Neural progenitor cell (in vitro differentiated cells): ENCODE results near the gene CD81. TPM values are rescaled to one million over a fixed set of nuclear protein-coding genes. Genes with fewer than 3 reads are reported as not detected.

Source experiments
- DNase-seq: peaks from one replicate; pipeline ENCODE4 v3.0.0-alpha.2; 2016; ENCODE audit warnings: low spot score
- H2AFZ ChIP-seq: fragments of 200-600 bp; sonication (generic); replicated peaks from 2 replicates; pipeline ENCODE4 v1.6.1; 2016; ENCODE audit warnings: antibody characterized with exemption
- H3F3A ChIP-seq: fragments of 200-600 bp; sonication (generic); 2 replicates; pipeline ENCODE4 v1.6.1; 2016; ENCODE audit warnings: antibody characterized with exemption, low read depth
- H3K27ac ChIP-seq: fragments of 200-600 bp; sonication (generic); 2 replicates; pipeline ENCODE4 v1.5.1; 2016; ENCODE audit warnings: mild to moderate bottlenecking
- H3K27me3 ChIP-seq: fragments of 200-600 bp; sonication (generic); 2 replicates; pipeline ENCODE4 v1.6.1; 2016; ENCODE audit warnings: mild to moderate bottlenecking, moderate library complexity
- H3K36me3 ChIP-seq: fragments of 200-600 bp; sonication (generic); 2 replicates; pipeline ENCODE4 v1.5.1; 2016
- H3K4me1 ChIP-seq: fragments of 200-600 bp; sonication (generic); 2 replicates; pipeline ENCODE4 v1.6.1; 2016; ENCODE audit warnings: mixed run types
- H3K4me2 ChIP-seq: fragments of 200-600 bp; sonication (generic); 2 replicates; pipeline ENCODE4 v1.6.1; 2016
- H3K4me3 ChIP-seq: fragments of 200-600 bp; sonication (generic); 2 replicates; pipeline ENCODE4 v1.5.1; 2016
- H3K79me2 ChIP-seq: fragments of 200-600 bp; sonication (generic); 2 replicates; pipeline ENCODE4 v1.6.1; 2016; ENCODE audit warnings: low read depth
- H3K9ac ChIP-seq: fragments of 200-600 bp; sonication (generic); 2 replicates; pipeline ENCODE4 v1.6.1; 2016
- H3K9me3 ChIP-seq: fragments of 200-600 bp; sonication (generic); 2 replicates; pipeline ENCODE4 v1.5.1; 2016; ENCODE audit warnings: low read depth
- H4K20me1 ChIP-seq: fragments of 200-600 bp; sonication (generic); 2 replicates; pipeline ENCODE4 v1.6.1; 2016; ENCODE audit warnings: low read depth
- H3K27ac Mint-ChIP-seq: 3 replicates; pipeline ENCODE4 v1.8.0; 2021; ENCODE audit warnings: mixed read lengths
- H3K27me3 Mint-ChIP-seq: 2 replicates; pipeline ENCODE4 v1.8.0; 2022; ENCODE audit warnings: low read depth, mild to moderate bottlenecking, inconsistent platforms, moderate library complexity, mixed read lengths; ENCODE audit not compliant: insufficient read depth
- H3K36me3 Mint-ChIP-seq: 3 replicates; pipeline ENCODE4 v1.8.0; 2021; ENCODE audit warnings: mixed read lengths
- H3K4me1 Mint-ChIP-seq: 3 replicates; pipeline ENCODE4 v1.8.0; 2021; ENCODE audit warnings: mixed read lengths
- H3K4me3 Mint-ChIP-seq: 3 replicates; pipeline ENCODE4 v1.8.0; 2021; ENCODE audit warnings: mild to moderate bottlenecking, moderate library complexity, mixed read lengths
- H3K9me3 Mint-ChIP-seq: 3 replicates; pipeline ENCODE4 v1.8.0; 2020; ENCODE audit warnings: mixed read lengths
- CTCF ChIP-seq: fragments of 200-600 bp; sonication (generic); IDR thresholded peaks from 2 replicates; pipeline ENCODE4 v1.5.1; 2017; ENCODE audit warnings: antibody characterized with exemption, mild to moderate bottlenecking
- EZH2 ChIP-seq: fragments of 200-600 bp; sonication (generic); IDR thresholded peaks from 2 replicates; pipeline ENCODE4 v1.6.1; 2017; ENCODE audit warnings: antibody characterized with exemption, mild to moderate bottlenecking, moderate library complexity
- EZH2phosphoT487 ChIP-seq: fragments of 200-600 bp; sonication (generic); IDR thresholded peaks from 2 replicates; pipeline ENCODE4 v1.6.1; 2017; ENCODE audit warnings: antibody characterized with exemption
- total RNA-seq: library from RNA; depleted of rRNA; stranded (reverse); fragments of >200 nt; gene quantifications from 2 replicates; pipeline ENCODE4 v1.2.3, GENCODE V29; 2015; ENCODE audit warnings: low replicate concordance

CD81 gene
- total RNA-seq, 1 donor from 2014 or later, result 87.6 TPM

DNA sequence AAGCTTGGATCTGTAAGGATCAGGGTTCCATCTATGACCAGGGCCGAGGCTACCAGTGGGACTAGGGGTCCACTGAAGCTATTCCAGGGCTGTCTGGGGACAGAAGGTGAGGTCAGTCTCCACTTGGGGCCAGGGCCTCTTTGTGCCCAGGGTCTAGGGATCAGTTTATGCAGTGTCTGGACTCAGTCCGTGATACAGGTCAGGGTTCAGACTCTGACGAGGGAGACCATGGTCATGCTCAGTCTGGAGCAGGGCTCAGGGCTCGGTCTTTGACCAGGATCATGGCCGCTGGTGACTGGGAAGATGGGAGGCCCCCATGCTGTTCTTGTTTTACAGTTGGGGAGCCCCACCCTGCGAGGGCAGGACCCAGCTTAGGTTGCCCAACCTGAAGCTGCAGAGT is 35.2 kb downstream of the CD81 start:
- no peak overlapping the region for H3K27ac Mint-ChIP-seq

GRCh38 chr11:2413742-2414579 is 36.9 kb downstream of the CD81 start:
- DNase-seq, result no peak
- H3K9ac ChIP-seq, result no peak overlapping the region
- Mint-ChIP-seq H3K9me3 (no peaks in the 10 kb centered on the region), H3K27ac (no peak overlapping the region), H3K4me1 (no peaks in the 10 kb centered on the region), H3K27me3 (peaks cover 5% of the 10 kb centered on the region), H3K4me3 (no peak overlapping the region), H3K36me3 (no peaks in the 10 kb centered on the region)
- H3K79me2 ChIP-seq, result no peaks in the 10 kb centered on the region
- H3K9me3 ChIP-seq, result no peaks in the 10 kb centered on the region
- no peaks in the 10 kb centered on the region for H3K36me3 ChIP-seq
- H3K27me3 ChIP-seq, result no peaks in the 10 kb centered on the region
- no peaks in the 10 kb centered on the region for H3K4me1 ChIP-seq
- H3K27ac ChIP-seq, result no peak overlapping the region
- TF ChIP-seq CTCF, result no peak
- no peak for TF ChIP-seq EZH2phosphoT487
- no peak for TF ChIP-seq EZH2
- no peaks in the 10 kb centered on the region for H4K20me1 ChIP-seq
- H2AFZ ChIP-seq, result no peak overlapping the region
- H3F3A ChIP-seq, result no peaks in the 10 kb centered on the region
- H3K4me2 ChIP-seq, result no peak overlapping the region
- no peak overlapping the region for H3K4me3 ChIP-seq

More for the DNA sequence above, 35.2 kb downstream of the CD81 start:
- DNase-seq, result no peak
- H3K27me3 Mint-ChIP-seq, result peaks cover 5% of the 10 kb centered on the region
- H3K4me2 ChIP-seq, result no peak overlapping the region
- H3K4me1 ChIP-seq, result no peaks in the 10 kb centered on the region
- H3K36me3 ChIP-seq, result no peaks in the 10 kb centered on the region
- no peaks in the 10 kb centered on the region for H3F3A ChIP-seq
- no peak overlapping the region for H2AFZ ChIP-seq
- TF ChIP-seq CTCF, result no peak
- no peak for TF ChIP-seq EZH2
- TF ChIP-seq EZH2phosphoT487, result no peak
- no peaks in the 10 kb centered on the region for H3K36me3 Mint-ChIP-seq
- peak overlapping the region; percentile 20 for H3K9ac ChIP-seq
- no peaks in the 10 kb centered on the region for H3K79me2 ChIP-seq
- no peaks in the 10 kb centered on the region for H3K9me3 ChIP-seq
- H3K4me1 Mint-ChIP-seq, result no peaks in the 10 kb centered on the region
- H3K4me3 Mint-ChIP-seq, result no peak overlapping the region
- no peaks in the 10 kb centered on the region for H3K9me3 Mint-ChIP-seq
- H3K27ac ChIP-seq, result no peak overlapping the region
- H3K4me3 ChIP-seq, result no peak overlapping the region
- H3K27me3 ChIP-seq, result no peaks in the 10 kb centered on the region
- H4K20me1 ChIP-seq, result no peaks in the 10 kb centered on the region

DNA sequence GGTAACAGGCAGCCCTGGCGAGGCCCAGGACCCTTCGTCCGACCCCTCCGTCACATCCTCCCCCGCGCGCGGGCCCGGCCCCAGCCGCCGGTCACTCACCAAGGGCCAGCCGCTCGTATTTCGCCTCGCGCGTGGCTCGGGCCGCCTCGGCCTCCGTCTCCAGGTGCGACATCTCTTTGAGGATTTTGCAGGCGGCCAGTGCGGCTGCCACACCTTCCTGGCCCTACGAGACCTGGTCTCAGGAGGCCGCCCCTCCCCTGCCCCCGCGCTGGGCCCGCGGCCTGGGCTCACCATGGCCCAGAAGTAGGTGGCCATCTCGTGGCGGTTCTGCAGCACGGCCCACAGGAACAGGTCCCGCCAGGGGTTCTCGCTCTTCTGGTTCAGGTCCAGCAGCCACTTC is 37.5 kb downstream of the CD81 start:
- Histone ChIP-seq H3F3A (no peaks in the 10 kb centered on the region), H2AFZ (no peak overlapping the region), H3K36me3 (no peaks in the 10 kb centered on the region), H3K9ac (no peak overlapping the region), H3K4me2 (no peak overlapping the region), H3K4me3 (no peak overlapping the region), H3K79me2 (no peaks in the 10 kb centered on the region), H4K20me1 (no peaks in the 10 kb centered on the region), H3K27me3 (no peaks in the 10 kb centered on the region), H3K27ac (no peak overlapping the region), H3K4me1 (no peaks in the 10 kb centered on the region), H3K9me3 (no peaks in the 10 kb centered on the region)
- no peak for DNase-seq
- TF ChIP-seq EZH2 (no peak), CTCF (no peak), EZH2phosphoT487 (no peak)
- H3K36me3 Mint-ChIP-seq, result no peaks in the 10 kb centered on the region
- H3K4me1 Mint-ChIP-seq, result peaks cover under 1% of the 10 kb centered on the region
- no peak overlapping the region for H3K27ac Mint-ChIP-seq
- H3K9me3 Mint-ChIP-seq, result no peaks in the 10 kb centered on the region
- no peak overlapping the region for H3K4me3 Mint-ChIP-seq
- H3K27me3 Mint-ChIP-seq, result peaks cover 5% of the 10 kb centered on the region
